Measurements from ENCODE around the gene CUL5.

GRCh38 chr11:107963091-107963490 is 45.6 kb upstream of the CUL5 start:
- TF ChIP-seq CTCF (optimal IDR thresholded peaks at IDR 0.05 in 1 of 3, IDR thresholded peaks at IDR 0.05 in 1 of 3, conservative IDR thresholded peaks at IDR 0.05 in 1 of 3; ENCODE audit: extremely low read depth in 1 of 3, insufficient read depth in 2 of 3, low read length in 3 of 3), result no peak
- TF ChIP-seq EZH2 (IDR thresholded peaks at IDR 0.05; ENCODE audit: low read length), result no peak
